Thyroid gland (tissue), 4 donors: Measurements from ENCODE around the gene FSIP1. TPM values are rescaled to one million over a fixed set of nuclear protein-coding genes. Genes with fewer than 3 reads are reported as not detected.

Experiments used
- DNase-seq, 2 donors: peaks; one replicate each; pipeline ENCODE4 v3.0.0-alpha.2; 2019
- H3K27ac ChIP-seq, 3 donors: fragments of 200-600 bp; sonication (generic); 1 replicate in 2 of 3; 2 replicates in 1 of 3; pipeline ENCODE4 v1.5.1; 2016 to 2019; ENCODE audit warnings: mild to moderate bottlenecking in 1 of 3, moderate library complexity in 1 of 3
- H3K27me3 ChIP-seq: fragments of 200-600 bp; sonication (generic); one replicate; pipeline ENCODE4 v1.5.1; 2019
- H3K36me3 ChIP-seq, 2 donors: fragments of 200-600 bp; sonication (generic); one replicate each; pipeline ENCODE4 v1.5.1; 2016 to 2019
- H3K4me1 ChIP-seq, 2 donors: fragments of 200-600 bp; sonication (generic); one replicate each; pipeline ENCODE4 v1.5.1; 2017 to 2019
- H3K4me3 ChIP-seq, 3 donors: fragments of 200-600 bp; sonication (generic); replicated peaks in 1 of 3; 1 replicate in 2 of 3; 2 replicates in 1 of 3; pipeline ENCODE4 v1.5.1; 2016; ENCODE audit warnings: mild to moderate bottlenecking in 1 of 3
- H3K9me3 ChIP-seq: fragments of 200-600 bp; sonication (generic); one replicate; pipeline ENCODE4 v1.5.1; 2017
- CTCF ChIP-seq, 6 experiments: fragments of 200-600 bp in 3 of 6; fragments of 450-650 bp in 3 of 6; sonication (generic) in 3 of 6; IDR thresholded peaks; one replicate each; pipeline ENCODE4 v1.5.1; 2016 to 2019; ENCODE audit warnings: antibody characterized with exemption in 6 of 6, mild to moderate bottlenecking in 2 of 6, inconsistent platforms in 1 of 6, moderate library complexity in 1 of 6
- POLR2A ChIP-seq, 2 donors: fragments of 450-650 bp; IDR thresholded peaks; one replicate each; pipeline ENCODE4 v1.6.1; 2017; ENCODE audit warnings: antibody characterized with exemption in 2 of 2, mild to moderate bottlenecking in 2 of 2, moderate library complexity in 1 of 2
- WGBS, 2 donors: methylation state at CpG; one replicate each; pipeline ENCODE4 v1.1.5; 2017; 5-methylcytosine and 5-hydroxymethylcytosine counted together
- intact Hi-C: fragments of 100-400 bp; cut with DNase I; formaldehyde crosslinking; loops from one replicate; pipeline ENCODE4 v1.15.1; 2023
- total RNA-seq, 4 donors: library from RNA; depleted of rRNA; stranded (reverse); fragments of >200 nt; gene quantifications; one replicate each; pipeline ENCODE4 v1.2.3, GENCODE V29; 2016

Gene FSIP1
- total RNA-seq, 4 donors from 2014 or later, result 0.94 to 2.5 (median 1.5) TPM

- intact Hi-C loops, result no loop called here
- H3K36me3 ChIP-seq, result no peaks in the 10 kb centered on the region
- H3K4me3 ChIP-seq, result no peak overlapping the region
- H3K27ac ChIP-seq, result no peak overlapping the region
- H3K4me1 ChIP-seq, result no peaks in the 10 kb centered on the region
- no peaks in the 10 kb centered on the region for H3K27me3 ChIP-seq
- no peaks in the 10 kb centered on the region for H3K9me3 ChIP-seq
- 80 to 88% methylated on average over 11 of the region's 11 CpGs for WGBS, 2 donors
- TF ChIP-seq CTCF (IDR thresholded peaks at IDR 0.05) (no peak), POLR2A (IDR thresholded peaks at IDR 0.05) (no peak)
- no peak for DNase-seq
Observed at GRCh38 chr15:39641191-39641889, 141.3 kb downstream of the FSIP1 start.

- TF ChIP-seq POLR2A (IDR thresholded peaks at IDR 0.05) (no peak), CTCF (IDR thresholded peaks at IDR 0.05) (no peak)
Observed at GRCh38 chr15:39640665-39641064, 142.0 kb downstream of the FSIP1 start.

GRCh38 chr15:39639037-39639436 lies 143.6 kb downstream of the FSIP1 start:
- no peaks in the 10 kb centered on the region for H3K36me3 ChIP-seq
- H3K27ac ChIP-seq, result no peak overlapping the region
- no peaks in the 10 kb centered on the region for H3K9me3 ChIP-seq
- no peaks in the 10 kb centered on the region for H3K4me1 ChIP-seq
- intact Hi-C loops, result no loop called here
- H3K4me3 ChIP-seq, result no peak overlapping the region
- 85 to 91% methylated on average over 1 of the region's 1 CpG for WGBS, 2 donors
- TF ChIP-seq POLR2A (IDR thresholded peaks at IDR 0.05) (no peak), CTCF (IDR thresholded peaks at IDR 0.05) (no peak)
- no peak for DNase-seq
- H3K27me3 ChIP-seq, result no peaks in the 10 kb centered on the region

More at GRCh38 chr15:39640665-39641064, 142.0 kb downstream of the FSIP1 start:
- DNase-seq, result no peak
- Histone ChIP-seq H3K9me3 (no peaks in the 10 kb centered on the region), H3K4me3 (no peak overlapping the region), H3K27ac (no peak overlapping the region), H3K4me1 (no peaks in the 10 kb centered on the region), H3K36me3 (no peaks in the 10 kb centered on the region), H3K27me3 (no peaks in the 10 kb centered on the region)
- WGBS, 2 donors, result 82 to 89% methylated on average over 3 of the region's 3 CpGs
- intact Hi-C loops, result no loop called here

GRCh38 chr15:39638041-39638440 lies 144.6 kb downstream of the FSIP1 start:
- 93 to 96% methylated on average over 1 of the region's 1 CpG for WGBS, 2 donors
- intact Hi-C loops, result no loop called here

More at GRCh38 chr15:39638041-39638440, 144.6 kb downstream of the FSIP1 start:
- no peaks in the 10 kb centered on the region for H3K27me3 ChIP-seq
- DNase-seq, result no peak
- H3K4me1 ChIP-seq, result no peaks in the 10 kb centered on the region
- no peaks in the 10 kb centered on the region for H3K36me3 ChIP-seq
- TF ChIP-seq POLR2A (IDR thresholded peaks at IDR 0.05) (no peak), CTCF (IDR thresholded peaks at IDR 0.05) (no peak)
- no peak overlapping the region for H3K27ac ChIP-seq
- no peak overlapping the region for H3K4me3 ChIP-seq
- H3K9me3 ChIP-seq, result no peaks in the 10 kb centered on the region
